Loucy (cell line): ENCODE data around the gene C11orf71.

Source experiments
- H2AFZ ChIP-seq: fragments of 200-600 bp; sonication (generic); 2 replicates; pipeline ENCODE4 v1.6.0; 2016; ENCODE audit warnings: antibody characterized with exemption, mild to moderate bottlenecking, low read length, moderate library complexity
- H3F3A ChIP-seq: fragments of 200-600 bp; 2 replicates; pipeline ENCODE4 v1.6.0; 2016; ENCODE audit warnings: antibody characterized with exemption, low read depth, mild to moderate bottlenecking
- H3K27me3 ChIP-seq: fragments of 200-600 bp; sonication (generic); 2 replicates; pipeline ENCODE4 v1.6.1; 2014; ENCODE audit warnings: low read length, mild to moderate bottlenecking; ENCODE audit not compliant: insufficient read depth, poor library complexity, severe bottlenecking
- H3K36me3 ChIP-seq: fragments of 200-600 bp; sonication (generic); 2 replicates; pipeline ENCODE4 v1.6.1; 2016; ENCODE audit warnings: low read length; ENCODE audit not compliant: insufficient read depth
- H3K4me1 ChIP-seq: fragments of 200-600 bp; sonication (generic); 2 replicates; pipeline ENCODE4 v1.5.1; 2014; ENCODE audit warnings: low read length, mild to moderate bottlenecking; ENCODE audit not compliant: insufficient read depth, poor library complexity, severe bottlenecking
- H3K4me2 ChIP-seq: fragments of 200-600 bp; sonication (generic); 2 replicates; pipeline ENCODE4 v1.6.0; 2014; ENCODE audit warnings: antibody characterized with exemption, low read length, low read depth, mild to moderate bottlenecking; ENCODE audit not compliant: poor library complexity, severe bottlenecking
- H3K4me3 ChIP-seq: fragments of 200-600 bp; sonication (generic); 2 replicates; pipeline ENCODE4 v1.5.1; 2014; ENCODE audit warnings: low read length, mild to moderate bottlenecking, mixed read lengths; ENCODE audit not compliant: poor library complexity, severe bottlenecking
- H3K79me2 ChIP-seq: fragments of 200-600 bp; sonication (generic); 2 replicates; pipeline ENCODE4 v1.6.1; 2014; ENCODE audit warnings: low read length; ENCODE audit not compliant: insufficient read depth
- H3K9ac ChIP-seq: fragments of 200-600 bp; sonication (generic); 2 replicates; pipeline ENCODE4 v1.6.0; 2014; ENCODE audit warnings: mild to moderate bottlenecking, low read depth, low read length, moderate library complexity; ENCODE audit not compliant: poor library complexity, severe bottlenecking
- H3K9me2 ChIP-seq: fragments of 200-600 bp; sonication (generic); replicated peaks from 2 replicates; pipeline ENCODE4 v1.6.1; 2016; ENCODE audit warnings: low read depth, low read length, mixed read lengths
- H3K9me3 ChIP-seq: fragments of 200-600 bp; sonication (generic); 2 replicates; pipeline ENCODE4 v1.6.1; 2014; ENCODE audit warnings: mild to moderate bottlenecking, antibody characterized with exemption, low read length, low read depth; ENCODE audit not compliant: insufficient read depth
- H4K20me1 ChIP-seq: fragments of 200-600 bp; sonication (generic); 2 replicates; pipeline ENCODE4 v1.6.0; 2014; ENCODE audit warnings: antibody characterized with exemption, low read length, mild to moderate bottlenecking; ENCODE audit not compliant: insufficient read depth, poor library complexity, severe bottlenecking
- CTCF ChIP-seq: fragments of 200-600 bp; sonication (generic); conservative IDR thresholded peaks from 2 replicates; pipeline ENCODE4 v1.5.1; 2014; ENCODE audit warnings: mild to moderate bottlenecking, antibody characterized with exemption, low read length
- EZH2phosphoT487 ChIP-seq: fragments of 200-600 bp; IDR thresholded peaks from 2 replicates; pipeline ENCODE4 v1.6.1; 2018; ENCODE audit warnings: antibody characterized with exemption, mild to moderate bottlenecking, moderate library complexity, borderline replicate concordance

Gene C11orf71

GRCh38 chr11:114386131-114386530 is 14.2 kb downstream of the C11orf71 start:
- Histone ChIP-seq H4K20me1 (no peaks in the 10 kb centered on the region), H2AFZ (no peak overlapping the region), H3K4me1 (no peaks in the 10 kb centered on the region), H3K9me2 (no peaks in the 10 kb centered on the region), H3K4me2 (no peak overlapping the region), H3K27me3 (no peaks in the 10 kb centered on the region), H3K4me3 (no peak overlapping the region), H3K9ac (no peak overlapping the region), H3K36me3 (no peaks in the 10 kb centered on the region), H3F3A (no peaks in the 10 kb centered on the region), H3K9me3 (no peaks in the 10 kb centered on the region; the same call in 1 of the 2 replicates), H3K79me2 (no peaks in the 10 kb centered on the region)
- no peak for TF ChIP-seq CTCF
- no peak for TF ChIP-seq EZH2phosphoT487

- Histone ChIP-seq H3F3A (no peaks in the 10 kb centered on the region), H3K4me3 (no peak overlapping the region), H3K9ac (no peak overlapping the region), H3K9me3 (no peaks in the 10 kb centered on the region; the same call in 1 of the 2 replicates), H3K4me1 (no peaks in the 10 kb centered on the region), H3K36me3 (no peaks in the 10 kb centered on the region), H3K9me2 (no peaks in the 10 kb centered on the region), H4K20me1 (no peaks in the 10 kb centered on the region), H3K79me2 (no peaks in the 10 kb centered on the region), H2AFZ (no peak overlapping the region), H3K27me3 (no peaks in the 10 kb centered on the region), H3K4me2 (no peak overlapping the region)
- no peak for TF ChIP-seq EZH2phosphoT487
- no peak for TF ChIP-seq CTCF
Measured at GRCh38 chr11:114384487-114384886, 15.8 kb downstream of the C11orf71 start.

GRCh38 chr11:114382509-114382908 is 17.8 kb downstream of the C11orf71 start:
- Histone ChIP-seq H4K20me1 (no peaks in the 10 kb centered on the region), H3K27me3 (no peaks in the 10 kb centered on the region), H3K9me3 (no peaks in the 10 kb centered on the region; the same call in 1 of the 2 replicates), H3F3A (no peaks in the 10 kb centered on the region), H3K79me2 (no peaks in the 10 kb centered on the region), H3K4me1 (no peaks in the 10 kb centered on the region), H3K4me3 (no peak overlapping the region), H3K9me2 (no peaks in the 10 kb centered on the region), H3K4me2 (no peak overlapping the region), H2AFZ (no peak overlapping the region), H3K9ac (no peak overlapping the region), H3K36me3 (no peaks in the 10 kb centered on the region)
- no peak for TF ChIP-seq EZH2phosphoT487
- TF ChIP-seq CTCF: no peak
